K562 (cell line): Measurements from ENCODE around the gene SEPTIN6. TPM values are rescaled to one million over a fixed set of nuclear protein-coding genes. Genes with fewer than 3 reads are reported as not detected.

Experiments used
- GMEB1 ChIP-seq: fragments of 250-450 bp; sonication (Bioruptor Pico); IDR thresholded peaks from 2 replicates; pipeline ENCODE4 v1.4.0; 2020; ENCODE audit warnings: mild to moderate bottlenecking
- HMGN3 ChIP-seq: IDR thresholded peaks from 2 replicates; pipeline ENCODE4 v1.6.1; 2011; ENCODE audit warnings: borderline replicate concordance, low read depth, mild to moderate bottlenecking, mixed read lengths, low read length; ENCODE audit not compliant: insufficient read length; ENCODE audit errors: extremely low read depth
- MEIS2 ChIP-seq: fragments of 450-650 bp; IDR thresholded peaks from 2 replicates; pipeline ENCODE4 v1.6.1; 2014; ENCODE audit warnings: mild to moderate bottlenecking; ENCODE audit not compliant: partially characterized antibody
- NR2F6 ChIP-seq: fragments of 450-650 bp; formaldehyde crosslinking; IDR thresholded peaks from 2 replicates; pipeline ENCODE4 v1.4.0; 2020; ENCODE audit warnings: mild to moderate bottlenecking
- NR4A1 ChIP-seq, 2 experiments: fragments of 250-450 bp in 1 of 2; fragments of 450-650 bp in 1 of 2; sonication (Bioruptor Pico) in 1 of 2; IDR thresholded peaks; 2 replicates each; pipeline versions ENCODE4 v1.4.0 to v1.6.1; 2016 to 2020; ENCODE audit warnings: mild to moderate bottlenecking in 2 of 2, missing compliant biosample characterization in 1 of 2, missing genetic modification characterization in 1 of 2, moderate library complexity in 1 of 2
- PRMT5 ChIP-seq: sonication (generic); formaldehyde crosslinking; IDR thresholded peaks from 2 replicates; pipeline ENCODE4 v1.5.0; 2020; ENCODE audit warnings: missing genetic modification reagents
- PRPF4 ChIP-seq: fragments of 200-400 bp; formaldehyde crosslinking; IDR thresholded peaks from one replicate; pipeline ENCODE4 v1.6.1; 2017; ENCODE audit warnings: low read length, low read depth, mild to moderate bottlenecking; ENCODE audit not compliant: insufficient read depth, poor library complexity, severe bottlenecking
- SNIP1 ChIP-seq: fragments of 450-650 bp; IDR thresholded peaks from 2 replicates; pipeline ENCODE4 v1.7.1; 2017; ENCODE audit warnings: low read depth, mild to moderate bottlenecking
- ZHX1 ChIP-seq: fragments of 150-350 bp; conservative IDR thresholded peaks from 2 replicates; pipeline ENCODE4 v1.6.1; 2014; ENCODE audit warnings: low read length
- ZNF431 ChIP-seq: sonication (generic); formaldehyde crosslinking; IDR thresholded peaks from 2 replicates; pipeline ENCODE4 v1.8.0; 2022; ENCODE audit warnings: mild to moderate bottlenecking, missing genetic modification reagents
- polyA plus RNA-seq, 8 experiments: library from polyadenylated mRNA; depleted of rRNA in 4 of 8; stranded (reverse) in 5 of 8; unstranded in 3 of 8; fragments of >200 nt; fragmentation: Nextera tagmentation in 2 of 8; fragmentation: Illumina TruSeq in 1 of 8; extraction: Ambion mirVana in 2 of 8; extraction: Trizol in 1 of 8; gene quantifications; 2 replicates each; pipeline versions ENCODE4 v1.2.1 to v1.2.3, GENCODE V29; 2011 to 2014; ENCODE audit warnings: inconsistent platforms in 1 of 8, missing spikeins in 1 of 8
- total RNA-seq, 7 experiments: library from RNA; depleted of rRNA in 6 of 7; stranded (reverse); fragments of >200 nt in 6 of 7; fragmentation: Illumina TruSeq in 2 of 7; extraction: Trizol in 2 of 7; gene quantifications; 2 replicates each; pipeline versions ENCODE4 v1.2.1 to v1.2.3, GENCODE V29; 2011 to 2021; ENCODE audit warnings: low replicate concordance in 1 of 7
- TF ChIP-seq, protein P1 (sequence below), 2 experiments: fragments of 450-650 bp in 1 of 2; IDR thresholded peaks; 2 replicates each; pipeline ENCODE4 v1.6.1; 2011 to 2017; ENCODE audit warnings: low read depth in 2 of 2, antibody characterized with exemption in 1 of 2, borderline replicate concordance in 1 of 2, low read length in 1 of 2, mild to moderate bottlenecking in 1 of 2, mixed read lengths in 1 of 2; ENCODE audit not compliant: control insufficient read depth in 1 of 2
- TF ChIP-seq, protein P2 (sequence below): IDR thresholded peaks from 2 replicates; pipeline ENCODE4 v1.6.1; 2014; ENCODE audit warnings: antibody characterized with exemption
- TF ChIP-seq, protein P3 (sequence below): fragments of 450-650 bp; IDR thresholded peaks from 2 replicates; pipeline ENCODE4 v1.7.1; 2018; ENCODE audit warnings: mild to moderate bottlenecking, low read depth; ENCODE audit not compliant: partially characterized antibody

The SEPTIN6 gene
- total and polyA plus RNA-seq, 9 of the 15 experiments (the other 6 are each of a cell fraction or from before 2014, with no cell fraction given) = 8.4 to 67.0 (median 37.8) TPM

- TF ChIP-seq, protein P1, sequence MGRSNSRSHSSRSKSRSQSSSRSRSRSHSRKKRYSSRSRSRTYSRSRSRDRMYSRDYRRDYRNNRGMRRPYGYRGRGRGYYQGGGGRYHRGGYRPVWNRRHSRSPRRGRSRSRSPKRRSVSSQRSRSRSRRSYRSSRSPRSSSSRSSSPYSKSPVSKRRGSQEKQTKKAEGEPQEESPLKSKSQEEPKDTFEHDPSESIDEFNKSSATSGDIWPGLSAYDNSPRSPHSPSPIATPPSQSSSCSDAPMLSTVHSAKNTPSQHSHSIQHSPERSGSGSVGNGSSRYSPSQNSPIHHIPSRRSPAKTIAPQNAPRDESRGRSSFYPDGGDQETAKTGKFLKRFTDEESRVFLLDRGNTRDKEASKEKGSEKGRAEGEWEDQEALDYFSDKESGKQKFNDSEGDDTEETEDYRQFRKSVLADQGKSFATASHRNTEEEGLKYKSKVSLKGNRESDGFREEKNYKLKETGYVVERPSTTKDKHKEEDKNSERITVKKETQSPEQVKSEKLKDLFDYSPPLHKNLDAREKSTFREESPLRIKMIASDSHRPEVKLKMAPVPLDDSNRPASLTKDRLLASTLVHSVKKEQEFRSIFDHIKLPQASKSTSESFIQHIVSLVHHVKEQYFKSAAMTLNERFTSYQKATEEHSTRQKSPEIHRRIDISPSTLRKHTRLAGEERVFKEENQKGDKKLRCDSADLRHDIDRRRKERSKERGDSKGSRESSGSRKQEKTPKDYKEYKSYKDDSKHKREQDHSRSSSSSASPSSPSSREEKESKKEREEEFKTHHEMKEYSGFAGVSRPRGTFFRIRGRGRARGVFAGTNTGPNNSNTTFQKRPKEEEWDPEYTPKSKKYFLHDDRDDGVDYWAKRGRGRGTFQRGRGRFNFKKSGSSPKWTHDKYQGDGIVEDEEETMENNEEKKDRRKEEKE (IDR thresholded peaks at IDR 0.05; ENCODE audit: borderline replicate concordance in 1 of 2, control insufficient read depth in 1 of 2, low read depth in 2 of 2, low read length in 1 of 2) = no peak
- TF ChIP-seq, protein P2, sequence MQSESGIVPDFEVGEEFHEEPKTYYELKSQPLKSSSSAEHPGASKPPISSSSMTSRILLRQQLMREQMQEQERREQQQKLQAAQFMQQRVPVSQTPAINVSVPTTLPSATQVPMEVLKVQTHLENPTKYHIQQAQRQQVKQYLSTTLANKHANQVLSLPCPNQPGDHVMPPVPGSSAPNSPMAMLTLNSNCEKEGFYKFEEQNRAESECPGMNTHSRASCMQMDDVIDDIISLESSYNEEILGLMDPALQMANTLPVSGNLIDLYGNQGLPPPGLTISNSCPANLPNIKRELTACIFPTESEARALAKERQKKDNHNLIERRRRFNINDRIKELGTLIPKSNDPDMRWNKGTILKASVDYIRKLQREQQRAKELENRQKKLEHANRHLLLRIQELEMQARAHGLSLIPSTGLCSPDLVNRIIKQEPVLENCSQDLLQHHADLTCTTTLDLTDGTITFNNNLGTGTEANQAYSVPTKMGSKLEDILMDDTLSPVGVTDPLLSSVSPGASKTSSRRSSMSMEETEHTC = no peak
- TF ChIP-seq NR2F6 (CRISPR knock-in tag) (no peak), MEIS2 (no peak), ZHX1 (no peak), ZNF431 (CRISPR knock-in tag) (no peak), PRMT5 (no peak), PRPF4 (no peak), GMEB1 (no peak), SNIP1 (no peak), NR4A1 (CRISPR knock-in tag; IDR thresholded peaks at IDR 0.05) (no peak), NR4A1 (tag; IDR thresholded peaks at IDR 0.05) (no peak), HMGN3 (peak; percentile 28)
- TF ChIP-seq, protein P3, sequence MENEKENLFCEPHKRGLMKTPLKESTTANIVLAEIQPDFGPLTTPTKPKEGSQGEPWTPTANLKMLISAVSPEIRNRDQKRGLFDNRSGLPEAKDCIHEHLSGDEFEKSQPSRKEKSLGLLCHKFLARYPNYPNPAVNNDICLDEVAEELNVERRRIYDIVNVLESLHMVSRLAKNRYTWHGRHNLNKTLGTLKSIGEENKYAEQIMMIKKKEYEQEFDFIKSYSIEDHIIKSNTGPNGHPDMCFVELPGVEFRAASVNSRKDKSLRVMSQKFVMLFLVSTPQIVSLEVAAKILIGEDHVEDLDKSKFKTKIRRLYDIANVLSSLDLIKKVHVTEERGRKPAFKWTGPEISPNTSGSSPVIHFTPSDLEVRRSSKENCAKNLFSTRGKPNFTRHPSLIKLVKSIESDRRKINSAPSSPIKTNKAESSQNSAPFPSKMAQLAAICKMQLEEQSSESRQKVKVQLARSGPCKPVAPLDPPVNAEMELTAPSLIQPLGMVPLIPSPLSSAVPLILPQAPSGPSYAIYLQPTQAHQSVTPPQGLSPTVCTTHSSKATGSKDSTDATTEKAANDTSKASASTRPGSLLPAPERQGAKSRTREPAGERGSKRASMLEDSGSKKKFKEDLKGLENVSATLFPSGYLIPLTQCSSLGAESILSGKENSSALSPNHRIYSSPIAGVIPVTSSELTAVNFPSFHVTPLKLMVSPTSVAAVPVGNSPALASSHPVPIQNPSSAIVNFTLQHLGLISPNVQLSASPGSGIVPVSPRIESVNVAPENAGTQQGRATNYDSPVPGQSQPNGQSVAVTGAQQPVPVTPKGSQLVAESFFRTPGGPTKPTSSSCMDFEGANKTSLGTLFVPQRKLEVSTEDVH = no peak
These were observed 553 bp downstream of the SEPTIN6 start (continued) for GRCh38 chrX:119692191-119693039.
